Right lobe of liver (tissue), 4 donors: ENCODE results near the gene SUMO1.

Experiments
- CTCF ChIP-seq, 4 donors: fragments of 200-600 bp in 3 of 4; fragments of 450-650 bp in 1 of 4; IDR thresholded peaks; one replicate each; pipeline versions ENCODE4 v1.5.1 to v1.8.0; 2016 to 2022; ENCODE audit warnings: antibody characterized with exemption in 4 of 4, mild to moderate bottlenecking in 2 of 4
- POLR2A ChIP-seq: fragments of 450-650 bp; IDR thresholded peaks from one replicate; pipeline ENCODE4 v1.6.1; 2017; ENCODE audit warnings: antibody characterized with exemption, mild to moderate bottlenecking
- donor health status: DM: no; HTN: no; CAD: no.
- donor health status: DM: no; HTN: no; CAD: no.
- donor health status: DM: no; HTN: yes; CAD: no.

GRCh38 chr2:202169832-202170424 is 68.5 kb downstream of the SUMO1 start:
- TF ChIP-seq CTCF (IDR thresholded peaks at IDR 0.05) (no peak), POLR2A (no peak)
